SK-N-SH (cell line): ENCODE data around the gene FCRLB. TPM values are rescaled to one million over a fixed set of nuclear protein-coding genes. Genes with fewer than 3 reads are reported as not detected.
"Not testable (repeated sequence)": the region's sequence is repeated elsewhere in the genome, so short reads cannot be mapped to it uniquely, and the experiment has no call there.

Source experiments
- CTCF ChIA-PET: fragments of 300-600, 350-600 bp; formaldehyde crosslinking; extraction: SDS; loops from one replicate; lab custom pipeline; 2021; lab: Yijun Ruan, JAX
- POLR2A ChIA-PET: fragments of 350-600 bp; sonication (Branson Sonifier 250); formaldehyde crosslinking; extraction: SDS; loops from one replicate; lab custom pipeline; 2020; ENCODE audit warnings: antibody characterized with exemption, inconsistent platforms; lab: Yijun Ruan, JAX
- DNase-seq: peaks from one replicate; pipeline ENCODE4 v3.0.0; 2012
- H2AFZ ChIP-seq: fragments of 200-600 bp; sonication (generic); 2 replicates; pipeline ENCODE4 v1.8.1; 2016; ENCODE audit warnings: antibody characterized with exemption, mild to moderate bottlenecking, low read depth
- H3F3A ChIP-seq: fragments of 200-600 bp; sonication (generic); replicated peaks from 2 replicates; pipeline ENCODE3; 2016; ENCODE audit warnings: antibody characterized with exemption, mild to moderate bottlenecking; ENCODE audit not compliant: insufficient read depth
- H3K27ac ChIP-seq, 2 experiments: fragments of 200-500 bp in 1 of 2; fragments of 200-600 bp in 1 of 2; sonication (Bioruptor generic) in 1 of 2; sonication (generic), shearing (Covaris generic) in 1 of 2; 2 replicates each; pipeline versions ENCODE4 v1.5.1 to v1.6.1; 2014 to 2016; ENCODE audit warnings: low read depth in 2 of 2, inconsistent platforms in 1 of 2, low read length in 1 of 2, mild to moderate bottlenecking in 1 of 2, mixed read lengths in 1 of 2
- H3K27me3 ChIP-seq: fragments of 200-600 bp; sonication (generic), shearing (Covaris generic); 2 replicates; pipeline ENCODE4 v1.6.1; 2016; ENCODE audit warnings: mixed run types; ENCODE audit not compliant: insufficient read depth
- H3K36me3 ChIP-seq, 2 experiments: fragments of 200-500 bp in 1 of 2; fragments of 200-600 bp in 1 of 2; sonication (Bioruptor generic) in 1 of 2; sonication (generic) in 1 of 2; replicated peaks in 1 of 2; 2 replicates each; pipeline versions ENCODE3 to v1.5.1; 2014 to 2016; ENCODE audit warnings: low read length in 1 of 2, mild to moderate bottlenecking in 1 of 2; ENCODE audit not compliant: insufficient read depth in 2 of 2, control insufficient read depth in 1 of 2
- H3K4me1 ChIP-seq, 2 experiments: fragments of 200-500 bp in 1 of 2; fragments of 200-600 bp in 1 of 2; sonication (Bioruptor generic) in 1 of 2; sonication (generic), shearing (Covaris generic) in 1 of 2; 2 replicates each; pipeline versions ENCODE4 v1.5.1 to v1.6.1; 2014 to 2016; ENCODE audit warnings: low read depth in 1 of 2, low read length in 1 of 2, mixed run types in 1 of 2; ENCODE audit not compliant: insufficient read depth in 2 of 2, control insufficient read depth in 1 of 2
- H3K4me2 ChIP-seq: fragments of 200-600 bp; sonication (generic), shearing (Covaris generic); 2 replicates; pipeline ENCODE4 v1.6.1; 2017; ENCODE audit warnings: mixed run types
- H3K4me3 ChIP-seq, 2 experiments: fragments of 200-500 bp in 1 of 2; fragments of 200-600 bp in 1 of 2; sonication (Bioruptor generic) in 1 of 2; sonication (generic), shearing (Covaris generic) in 1 of 2; 2 replicates each; pipeline versions ENCODE4 v1.5.1 to v1.8.1; 2014 to 2016; ENCODE audit warnings: low read depth in 2 of 2, inconsistent platforms in 1 of 2, low read length in 1 of 2, mild to moderate bottlenecking in 1 of 2, mixed read lengths in 1 of 2, moderate library complexity in 1 of 2
- H3K79me2 ChIP-seq: fragments of 200-600 bp; sonication (generic); 2 replicates; pipeline ENCODE4 v1.8.1; 2017; ENCODE audit warnings: mild to moderate bottlenecking; ENCODE audit not compliant: insufficient read depth
- H3K9ac ChIP-seq: fragments of 200-600 bp; sonication (generic); 2 replicates; pipeline ENCODE4 v1.6.1; 2017; ENCODE audit warnings: mixed run types
- H3K9me2 ChIP-seq: fragments of 200-600 bp; sonication (generic); 2 replicates; pipeline ENCODE4 v1.6.1; 2017; ENCODE audit warnings: mixed run types
- H3K9me3 ChIP-seq: fragments of 200-600 bp; sonication (generic); 2 replicates; pipeline ENCODE4 v1.6.1; 2017; ENCODE audit warnings: mixed run types, mild to moderate bottlenecking, moderate library complexity
- H4K20me1 ChIP-seq: fragments of 200-600 bp; sonication (generic); 2 replicates; pipeline ENCODE4 v1.6.1; 2017; ENCODE audit warnings: mild to moderate bottlenecking, mixed run types; ENCODE audit not compliant: insufficient read depth
- EZH2phosphoT487 ChIP-seq: fragments of 200-600 bp; sonication (generic); IDR thresholded peaks from 2 replicates; pipeline ENCODE4 v1.6.1; 2017; ENCODE audit warnings: low read depth, mixed run types, mild to moderate bottlenecking, antibody characterized with exemption, moderate library complexity, borderline replicate concordance
- FOXM1 ChIP-seq: IDR thresholded peaks from 2 replicates; pipeline ENCODE4 v1.4.0; 2012; ENCODE audit warnings: low read depth, mild to moderate bottlenecking
- GATA2 ChIP-seq: sonication (generic); formaldehyde crosslinking; IDR thresholded peaks from 2 replicates; pipeline ENCODE4 v1.5.0; 2020; ENCODE audit warnings: mild to moderate bottlenecking, missing genetic modification reagents
- NRF1 ChIP-seq: IDR thresholded peaks from 2 replicates; pipeline ENCODE4 v1.6.1; 2012; ENCODE audit warnings: low read depth, mild to moderate bottlenecking, low read length
- SIN3A ChIP-seq: IDR thresholded peaks from 2 replicates; pipeline ENCODE4 v1.6.1; 2012; ENCODE audit warnings: low read depth, mild to moderate bottlenecking, low read length, moderate library complexity, borderline replicate concordance
- SMC3 ChIP-seq: IDR thresholded peaks from 2 replicates; pipeline ENCODE4 v1.6.1; 2012; ENCODE audit warnings: low read depth, low read length, improper control_type of control experiment
- TAF1 ChIP-seq: IDR thresholded peaks from 2 replicates; pipeline ENCODE4 v1.6.1; 2012; ENCODE audit warnings: low read depth, mild to moderate bottlenecking, low read length, moderate library complexity, borderline replicate concordance
- TCF12 ChIP-seq: IDR thresholded peaks from 2 replicates; pipeline ENCODE4 v1.4.0; 2012
- USF1 ChIP-seq: IDR thresholded peaks from 2 replicates; pipeline ENCODE4 v1.4.0; 2012; ENCODE audit warnings: low read depth, borderline replicate concordance
- ZBTB33 ChIP-seq: IDR thresholded peaks from 2 replicates; pipeline ENCODE4 v1.4.0; 2012; ENCODE audit warnings: low read depth, borderline replicate concordance
- WGBS: methylation state at CpG from one replicate; pipeline ENCODE4 v1.1.6; 2017; ENCODE audit warnings: low lambda C conversion rate; 5-methylcytosine and 5-hydroxymethylcytosine counted together
- polyA plus RNA-seq, 3 experiments: library from polyadenylated mRNA; depleted of rRNA; stranded (reverse); fragments of >200 nt; gene quantifications; 2 replicates each; pipeline ENCODE4 v1.2.3, GENCODE V29; 2012
- TF ChIP-seq, protein P1 (sequence below): fragments of 150-350 bp; IDR thresholded peaks from 2 replicates; pipeline ENCODE4 v1.6.1; 2017; ENCODE audit warnings: antibody characterized with exemption, low read length, low read depth, borderline replicate concordance
- TF ChIP-seq, protein P2 (sequence below): fragments of 150-350 bp; IDR thresholded peaks from 2 replicates; pipeline ENCODE4 v1.6.1; 2016; ENCODE audit warnings: mild to moderate bottlenecking, low read depth, low read length

Gene FCRLB
- polyA plus RNA-seq, 1 of the 3 experiments (the other 2 are of a cell fraction) = 2.6 TPM

- Histone ChIP-seq H2AFZ (no peak overlapping the region), H3K27ac (no peak overlapping the region), H3K4me3 (no peak overlapping the region), H3K9me3 (no peaks in the 10 kb centered on the region), H4K20me1 (no peaks in the 10 kb centered on the region), H3K79me2 (peaks cover 78% of the 10 kb centered on the region), H3K4me2 (no peak overlapping the region), H3K9me2 (no peaks in the 10 kb centered on the region), H3K4me1 (peaks cover 4 to 5% of the 10 kb centered on the region in 2 experiments; a peak in 3 of 4 replicates), H3K27me3 (no peaks in the 10 kb centered on the region), H3F3A (peaks cover 10% of the 10 kb centered on the region), H3K36me3 (no peaks in the 10 kb centered on the region), H3K9ac (no peak overlapping the region)
- ChIA-PET CTCF (no interaction called here), POLR2A (no interaction called here)
- TF ChIP-seq SIN3A (no peak), EZH2phosphoT487 (no peak), NRF1 (no peak), FOXM1 (no peak), TCF12 (no peak), SMC3 (no peak), TAF1 (no peak), USF1 (no peak), ZBTB33 (no peak), GATA2 (CRISPR knock-in tag) (no peak)
- TF ChIP-seq, protein P1, sequence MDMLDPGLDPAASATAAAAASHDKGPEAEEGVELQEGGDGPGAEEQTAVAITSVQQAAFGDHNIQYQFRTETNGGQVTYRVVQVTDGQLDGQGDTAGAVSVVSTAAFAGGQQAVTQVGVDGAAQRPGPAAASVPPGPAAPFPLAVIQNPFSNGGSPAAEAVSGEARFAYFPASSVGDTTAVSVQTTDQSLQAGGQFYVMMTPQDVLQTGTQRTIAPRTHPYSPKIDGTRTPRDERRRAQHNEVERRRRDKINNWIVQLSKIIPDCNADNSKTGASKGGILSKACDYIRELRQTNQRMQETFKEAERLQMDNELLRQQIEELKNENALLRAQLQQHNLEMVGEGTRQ = no peak
- TF ChIP-seq, protein P2, sequence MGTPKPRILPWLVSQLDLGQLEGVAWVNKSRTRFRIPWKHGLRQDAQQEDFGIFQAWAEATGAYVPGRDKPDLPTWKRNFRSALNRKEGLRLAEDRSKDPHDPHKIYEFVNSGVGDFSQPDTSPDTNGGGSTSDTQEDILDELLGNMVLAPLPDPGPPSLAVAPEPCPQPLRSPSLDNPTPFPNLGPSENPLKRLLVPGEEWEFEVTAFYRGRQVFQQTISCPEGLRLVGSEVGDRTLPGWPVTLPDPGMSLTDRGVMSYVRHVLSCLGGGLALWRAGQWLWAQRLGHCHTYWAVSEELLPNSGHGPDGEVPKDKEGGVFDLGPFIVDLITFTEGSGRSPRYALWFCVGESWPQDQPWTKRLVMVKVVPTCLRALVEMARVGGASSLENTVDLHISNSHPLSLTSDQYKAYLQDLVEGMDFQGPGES = no peak
- no peak for DNase-seq
Observed at GRCh38 chr1:161768986-161769672, 47.8 kb downstream of the FCRLB start.

GRCh38 chr1:161769673-161770045, 48.3 kb downstream of the FCRLB start:
- H3K4me3 ChIP-seq, H4K20me1 ChIP-seq, POLR2A ChIA-PET, H3K27ac ChIP-seq, H3K4me1 ChIP-seq, DNase-seq, H3K9me2 ChIP-seq, H3K4me2 ChIP-seq, H2AFZ ChIP-seq, H3K9me3 ChIP-seq, H3K27me3 ChIP-seq, H3K36me3 ChIP-seq, H3K9ac ChIP-seq: not testable (repeated sequence)
- CTCF ChIA-PET = interaction anchor here (0.6 kb wide), 1 partner anchor 1084 kb away, joined by 4 read pairs; no protein-coding TSS in a partner anchor
- Histone ChIP-seq H3F3A (peaks cover 10% of the 10 kb centered on the region), H3K79me2 (peaks cover 83% of the 10 kb centered on the region)
- WGBS = 95% methylated on average over 5 of the region's 5 CpGs
